ENCODE data around the gene NUDT5.
"Not testable (repeated sequence)": the region's sequence is repeated elsewhere in the genome, so short reads cannot be mapped to it uniquely, and the experiment has no call there.

NUDT5 gene

GRCh38 chr10:12191715-12192114, 4.0 kb downstream of the NUDT5 start:
- TF ChIP-seq ZNF274 (IDR thresholded peaks at IDR 0.05; ENCODE audit: low read depth, low read length) = no peak
- no peak overlapping the region for H3K4me3 ChIP-seq (ENCODE audit: low read length)

- no peak overlapping the region for H3K4me3 ChIP-seq (ENCODE audit: low read length)
- TF ChIP-seq ZNF274 (IDR thresholded peaks at IDR 0.05; ENCODE audit: low read depth, low read length) = no peak
Measured at GRCh38 chr10:12189426-12189825, 6.3 kb downstream of the NUDT5 start.

GRCh38 chr10:12188656-12189055, 7.0 kb downstream of the NUDT5 start:
- no peak for TF ChIP-seq ZNF274 (IDR thresholded peaks at IDR 0.05; ENCODE audit: low read depth, low read length)
- no peak overlapping the region for H3K4me3 ChIP-seq (ENCODE audit: low read length)

- H3K4me3 ChIP-seq (ENCODE audit: low read length) = no peak overlapping the region
- TF ChIP-seq ZNF274 (IDR thresholded peaks at IDR 0.05; ENCODE audit: low read depth, low read length) = no peak
Measured at GRCh38 chr10:12187321-12187905, 8.3 kb downstream of the NUDT5 start.

- no peak overlapping the region for H3K4me3 ChIP-seq (ENCODE audit: low read length)
- TF ChIP-seq ZNF274 (IDR thresholded peaks at IDR 0.05; ENCODE audit: low read depth, low read length) = no peak
Measured at GRCh38 chr10:12186323-12186722, 9.4 kb downstream of the NUDT5 start.

- TF ChIP-seq ZNF274 (IDR thresholded peaks at IDR 0.05; ENCODE audit: low read depth, low read length) = no peak
- no peak overlapping the region for H3K4me3 ChIP-seq (ENCODE audit: low read length)
Measured at GRCh38 chr10:12184165-12184564, 11.5 kb downstream of the NUDT5 start.

GRCh38 chr10:12181065-12181775, 14.5 kb downstream of the NUDT5 start:
- TF ChIP-seq ZNF274 (IDR thresholded peaks at IDR 0.05; ENCODE audit: low read depth, low read length) = no peak
- H3K4me3 ChIP-seq (ENCODE audit: low read length) = no peak overlapping the region

- no peak overlapping the region for H3K4me3 ChIP-seq (ENCODE audit: low read length)
- no peak for TF ChIP-seq ZNF274 (IDR thresholded peaks at IDR 0.05; ENCODE audit: low read depth, low read length)
Measured at GRCh38 chr10:12180221-12180974, 15.3 kb downstream of the NUDT5 start.

- no peak overlapping the region for H3K4me3 ChIP-seq (ENCODE audit: low read length)
- no peak for TF ChIP-seq ZNF274 (IDR thresholded peaks at IDR 0.05; ENCODE audit: low read depth, low read length)
Measured at GRCh38 chr10:12179606-12180170, 16.0 kb downstream of the NUDT5 start.

- no peak for TF ChIP-seq ZNF274 (IDR thresholded peaks at IDR 0.05; ENCODE audit: low read depth, low read length)
- H3K4me3 ChIP-seq (ENCODE audit: low read length) = no peak overlapping the region
Measured at GRCh38 chr10:12177642-12178041, 18.0 kb downstream of the NUDT5 start.

GRCh38 chr10:12171512-12171911, 24.2 kb downstream of the NUDT5 start:
- not testable (repeated sequence) for H3K4me3 ChIP-seq (ENCODE audit: low read length)

GRCh38 chr10:12165999-12166775, 29.5 kb downstream of the NUDT5 start:
- TF ChIP-seq ZNF274 (IDR thresholded peaks at IDR 0.05; ENCODE audit: low read depth, low read length) = no peak
- no peak overlapping the region for H3K4me3 ChIP-seq (ENCODE audit: low read length)

- no peak overlapping the region for H3K4me3 ChIP-seq (ENCODE audit: low read length)
- TF ChIP-seq ZNF274 (IDR thresholded peaks at IDR 0.05; ENCODE audit: low read depth, low read length) = no peak
Measured at GRCh38 chr10:12165036-12165435, 30.7 kb downstream of the NUDT5 start.

- no peak overlapping the region for H3K4me3 ChIP-seq (ENCODE audit: low read length)
Measured at GRCh38 chr10:12164085-12164484, 31.6 kb downstream of the NUDT5 start.

More at GRCh38 chr10:12164085-12164484, 31.6 kb downstream of the NUDT5 start:
- TF ChIP-seq ZNF274 (IDR thresholded peaks at IDR 0.05; ENCODE audit: low read depth, low read length) = no peak

Data from GM08714 (cell line).